B cell (primary cell): ENCODE measurements around the gene ASB18. TPM values are rescaled to one million over a fixed set of nuclear protein-coding genes. Genes with fewer than 3 reads are reported as not detected.

ENCODE experiments used
- ATAC-seq: fragments of 200-7000 bp; cut with Tn5 transposase; one replicate; pipeline ENCODE4 v1.10.0; 2021; ENCODE audit warnings: low read depth, mild to moderate bottlenecking, moderate number of reproducible peaks, moderate library complexity
- CTCF ChIA-PET: fragments of 350-600 bp; sonication (Branson Sonifier 250); formaldehyde crosslinking; loops from one replicate; lab custom pipeline; 2021; ENCODE audit warnings: antibody characterized with exemption, inconsistent platforms; lab: Charles Lee
- POLR2A ChIA-PET: fragments of 350-600 bp; sonication (Branson Sonifier 250); formaldehyde crosslinking; loops from one replicate; lab custom pipeline; 2021; ENCODE audit warnings: antibody characterized with exemption; lab: Charles Lee
- DNase-seq: peaks from one replicate; pipeline ENCODE4 v3.0.0; 2013
- H2AFZ ChIP-seq: 2 replicates; pipeline ENCODE4 v1.6.1; 2012; ENCODE audit warnings: mild to moderate bottlenecking, low read depth, low read length; ENCODE audit not compliant: insufficient read depth, poor library complexity, severe bottlenecking
- H3K27ac ChIP-seq, 2 donors: 1 replicate in 1 of 2; 2 replicates in 1 of 2; pipeline ENCODE4 v1.5.1; 2012 to 2013; ENCODE audit warnings: low read length in 2 of 2, mild to moderate bottlenecking in 2 of 2, moderate library complexity in 1 of 2
- H3K27me3 ChIP-seq, 4 experiments: fragments of 200-600 bp in 1 of 4; sonication (generic) in 1 of 4; replicated peaks in 1 of 4; 1 replicate in 2 of 4; 2 replicates in 2 of 4; pipeline versions ENCODE4 v1.6.1 to v1.7.0; 2013 to 2016; ENCODE audit warnings: low read length in 3 of 4, mild to moderate bottlenecking in 2 of 4, mixed read lengths in 1 of 4, moderate library complexity in 1 of 4; ENCODE audit not compliant: insufficient read depth in 4 of 4, control insufficient read depth in 3 of 4; ENCODE audit errors: control extremely low read depth in 1 of 4
- H3K36me3 ChIP-seq, 2 experiments: replicated peaks in 1 of 2; 1 replicate in 1 of 2; 2 replicates in 1 of 2; pipeline versions ENCODE4 v1.6.1 to v1.7.1; 2013; ENCODE audit warnings: low read length in 1 of 2; ENCODE audit not compliant: insufficient read depth in 2 of 2, control insufficient read depth in 1 of 2; ENCODE audit errors: control extremely low read depth in 1 of 2, extremely low read depth in 1 of 2
- H3K4me1 ChIP-seq, 2 donors: fragments of 200-600 bp in 1 of 2; sonication (generic) in 1 of 2; 1 replicate in 1 of 2; 2 replicates in 1 of 2; pipeline versions ENCODE4 v1.5.1 to v1.6.1; 2013 to 2017; ENCODE audit warnings: low read length in 2 of 2; ENCODE audit not compliant: control insufficient read depth in 2 of 2, insufficient read depth in 2 of 2
- H3K4me2 ChIP-seq: replicated peaks from 2 replicates; pipeline ENCODE3; 2012; ENCODE audit warnings: mild to moderate bottlenecking, low read depth, low read length; ENCODE audit not compliant: poor library complexity, severe bottlenecking
- H3K4me3 ChIP-seq, 5 experiments: fragments of 200-600 bp in 1 of 5; sonication (generic) in 1 of 5; 1 replicate in 3 of 5; 2 replicates in 2 of 5; pipeline versions ENCODE4 v1.5.1 to v1.7.0; 2011 to 2016; ENCODE audit warnings: low read length in 4 of 5, mild to moderate bottlenecking in 4 of 5, low read depth in 2 of 5, control low read depth in 1 of 5, moderate library complexity in 1 of 5; ENCODE audit not compliant: insufficient read depth in 1 of 5; ENCODE audit errors: control extremely low read depth in 1 of 5, extremely low read depth in 1 of 5
- H3K79me2 ChIP-seq: fragments of 200-600 bp; sonication (generic); one replicate; pipeline ENCODE4 v1.6.0; 2016; ENCODE audit warnings: low read length; ENCODE audit not compliant: control insufficient read depth, insufficient read depth
- H3K9ac ChIP-seq: fragments of 200-600 bp; sonication (generic); 2 replicates; pipeline ENCODE4 v1.6.1; 2017; ENCODE audit warnings: mild to moderate bottlenecking, low read length, moderate library complexity
- H3K9me3 ChIP-seq, 3 donors: one replicate each; pipeline versions ENCODE4 v1.6.1 to v1.7.1; 2013; ENCODE audit warnings: low read length in 2 of 3; ENCODE audit not compliant: control insufficient read depth in 2 of 3, insufficient read depth in 1 of 3; ENCODE audit errors: control extremely low read depth in 1 of 3
- H4K20me1 ChIP-seq: 2 replicates; pipeline ENCODE4 v1.6.0; 2012; ENCODE audit warnings: mild to moderate bottlenecking, low read length; ENCODE audit not compliant: insufficient read depth, control insufficient read depth, poor library complexity, severe bottlenecking
- H3K27ac Mint-ChIP-seq: one replicate; pipeline ENCODE4 v1.8.0; 2021; ENCODE audit warnings: mixed read lengths
- H3K27me3 Mint-ChIP-seq: one replicate; pipeline ENCODE4 v1.8.0; 2021; ENCODE audit warnings: mixed read lengths
- H3K4me1 Mint-ChIP-seq: one replicate; pipeline ENCODE4 v1.8.0; 2021; ENCODE audit warnings: mixed read lengths
- H3K4me3 Mint-ChIP-seq: one replicate; pipeline ENCODE4 v1.8.0; 2021; ENCODE audit warnings: mixed read lengths
- H3K9me3 Mint-ChIP-seq: one replicate; pipeline ENCODE4 v1.8.0; 2022; ENCODE audit warnings: mixed read lengths; ENCODE audit not compliant: insufficient read depth
- EZH2 ChIP-seq: IDR thresholded peaks from 2 replicates; pipeline ENCODE4 v1.6.1; 2012; ENCODE audit warnings: borderline replicate concordance, low read depth, mild to moderate bottlenecking, moderate library complexity, low read length; ENCODE audit not compliant: insufficient read depth, poor library complexity, severe bottlenecking
- WGBS: methylation state at CpG from one replicate; pipeline ENCODE4 v1.1.5; 2013; ENCODE audit warnings: missing lambda C conversion rate; ENCODE audit not compliant: insufficient coverage; 5-methylcytosine and 5-hydroxymethylcytosine counted together
- intact Hi-C: fragments of 100-400 bp; cut with micrococcal nuclease; formaldehyde crosslinking; loops from one replicate; pipeline ENCODE4 v1.10.0; 2022
- polyA plus RNA-seq: library from polyadenylated mRNA; depleted of rRNA; stranded (reverse); fragments of >200 nt; gene quantifications from 2 replicates; pipeline ENCODE4 v1.2.3, GENCODE V29; 2012
- total RNA-seq, 2 donors: library from RNA; stranded (reverse); fragments of 120-200 nt in 1 of 2; gene quantifications; 1 replicate in 1 of 2; 2 replicates in 1 of 2; pipeline versions ENCODE4 v1.2.3 to v1.2.4, GENCODE V29; 2013 to 2022
- TF ChIP-seq, protein P1 (sequence below): fragments of 200-600 bp; IDR thresholded peaks from one replicate; pipeline ENCODE4 v1.8.0; 2022; ENCODE audit warnings: antibody characterized with exemption, mild to moderate bottlenecking

The ASB18 gene
- total and polyA plus RNA-seq, 2 donors (not counting 1 experiment from before 2014, with no cell fraction given), result not detected

DNA sequence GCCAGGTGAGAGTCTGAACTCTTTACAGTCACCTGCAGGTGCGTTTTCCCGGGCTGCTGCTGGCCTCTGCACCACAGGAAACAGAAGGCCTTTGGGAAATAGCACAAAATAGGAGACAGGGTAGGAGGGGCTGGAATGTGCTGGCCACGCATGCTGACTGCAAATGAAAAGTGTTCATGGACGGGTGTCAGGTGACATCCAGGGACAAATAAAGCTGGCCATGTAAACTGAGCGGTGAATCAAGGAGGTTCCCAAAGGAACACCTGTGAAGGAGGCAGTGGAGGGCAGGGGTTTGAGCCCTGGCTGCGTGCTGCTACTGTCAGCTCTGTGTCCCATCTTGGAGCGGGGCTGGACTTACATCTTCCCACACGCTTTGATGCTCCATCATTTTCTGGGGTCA, 53.7 kb downstream of the ASB18 start:
- H2AFZ ChIP-seq, result no peak overlapping the region
- H3K36me3 ChIP-seq, result no peaks in the 10 kb centered on the region
- peaks cover 23% of the 10 kb centered on the region for H3K27me3 Mint-ChIP-seq
- no peaks in the 10 kb centered on the region for H3K79me2 ChIP-seq
- no peaks in the 10 kb centered on the region for H3K4me1 ChIP-seq
- H3K9me3 Mint-ChIP-seq, result peaks cover 2% of the 10 kb centered on the region
- DNase-seq, result no peak
- peaks cover 0 to 28% (median 5%) of the 10 kb centered on the region in 3 donors for H3K9me3 ChIP-seq
- H3K4me1 Mint-ChIP-seq, result no peaks in the 10 kb centered on the region
- intact Hi-C loops, result no loop called here
- H4K20me1 ChIP-seq, result no peaks in the 10 kb centered on the region
- H3K27me3 ChIP-seq, result no peaks in the 10 kb centered on the region
- WGBS, result 82% methylated on average over 8 of the region's 8 CpGs
- no peak overlapping the region for H3K4me3 ChIP-seq
- H3K27ac Mint-ChIP-seq, result no peak overlapping the region
- H3K4me2 ChIP-seq, result no peak overlapping the region
- H3K9ac ChIP-seq, result no peak overlapping the region
- TF ChIP-seq, protein P1, sequence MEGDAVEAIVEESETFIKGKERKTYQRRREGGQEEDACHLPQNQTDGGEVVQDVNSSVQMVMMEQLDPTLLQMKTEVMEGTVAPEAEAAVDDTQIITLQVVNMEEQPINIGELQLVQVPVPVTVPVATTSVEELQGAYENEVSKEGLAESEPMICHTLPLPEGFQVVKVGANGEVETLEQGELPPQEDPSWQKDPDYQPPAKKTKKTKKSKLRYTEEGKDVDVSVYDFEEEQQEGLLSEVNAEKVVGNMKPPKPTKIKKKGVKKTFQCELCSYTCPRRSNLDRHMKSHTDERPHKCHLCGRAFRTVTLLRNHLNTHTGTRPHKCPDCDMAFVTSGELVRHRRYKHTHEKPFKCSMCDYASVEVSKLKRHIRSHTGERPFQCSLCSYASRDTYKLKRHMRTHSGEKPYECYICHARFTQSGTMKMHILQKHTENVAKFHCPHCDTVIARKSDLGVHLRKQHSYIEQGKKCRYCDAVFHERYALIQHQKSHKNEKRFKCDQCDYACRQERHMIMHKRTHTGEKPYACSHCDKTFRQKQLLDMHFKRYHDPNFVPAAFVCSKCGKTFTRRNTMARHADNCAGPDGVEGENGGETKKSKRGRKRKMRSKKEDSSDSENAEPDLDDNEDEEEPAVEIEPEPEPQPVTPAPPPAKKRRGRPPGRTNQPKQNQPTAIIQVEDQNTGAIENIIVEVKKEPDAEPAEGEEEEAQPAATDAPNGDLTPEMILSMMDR, result no peak
- ChIA-PET CTCF (no interaction called here), POLR2A (no interaction called here)
- ATAC-seq, result no peak
- no peak overlapping the region for H3K27ac ChIP-seq
- H3K4me3 Mint-ChIP-seq, result no peak overlapping the region

DNA sequence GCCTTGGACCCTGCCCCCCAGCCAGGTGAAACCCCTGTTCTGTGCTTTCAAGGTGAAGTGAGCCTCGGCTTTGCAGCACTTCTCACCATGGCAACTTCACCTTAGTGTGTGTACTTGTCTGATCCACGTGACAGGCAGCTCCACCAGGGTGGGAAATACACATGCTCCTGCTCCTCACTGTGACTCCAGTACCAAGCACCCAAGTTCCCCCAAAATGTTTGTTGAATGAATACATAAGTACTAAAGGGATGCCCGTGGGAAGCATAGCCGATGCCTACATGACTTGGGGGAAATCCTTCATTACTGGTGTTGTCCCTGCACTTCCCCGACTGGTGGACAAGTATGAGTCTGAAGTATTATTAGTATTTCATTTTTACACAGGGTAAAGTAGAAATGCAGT, 54.2 kb downstream of the ASB18 start:
- no peaks in the 10 kb centered on the region for H4K20me1 ChIP-seq
- H3K27ac ChIP-seq, result no peak overlapping the region
- Mint-ChIP-seq H3K27me3 (peaks cover 23% of the 10 kb centered on the region), H3K4me3 (no peak overlapping the region), H3K9me3 (peaks cover 2% of the 10 kb centered on the region), H3K4me1 (no peaks in the 10 kb centered on the region), H3K27ac (no peak overlapping the region)
- H3K9ac ChIP-seq, result no peak overlapping the region
- ChIA-PET POLR2A (no interaction called here), CTCF (no interaction called here)
- H3K27me3 ChIP-seq, result no peaks in the 10 kb centered on the region
- H3K9me3 ChIP-seq, result peaks cover 0 to 26% (median 5%) of the 10 kb centered on the region in 3 donors
- intact Hi-C loops, result no loop called here
- TF ChIP-seq EZH2, result no peak
- TF ChIP-seq, protein P1, result no peak
- no peaks in the 10 kb centered on the region for H3K79me2 ChIP-seq
- DNase-seq (no peak), ATAC-seq (no peak)
- no peaks in the 10 kb centered on the region for H3K4me1 ChIP-seq
- H2AFZ ChIP-seq, result no peak overlapping the region
- no peak overlapping the region for H3K4me3 ChIP-seq
- WGBS, result 66% methylated on average over 2 of the region's 5 CpGs
- no peak overlapping the region for H3K4me2 ChIP-seq
- H3K36me3 ChIP-seq, result no peaks in the 10 kb centered on the region
